Measurements from ENCODE around the gene GLDC.

- no peak for TF ChIP-seq EZH2phosphoT487 (conservative IDR thresholded peaks at IDR 0.05; ENCODE audit: low read length)
- TF ChIP-seq CTCF (IDR thresholded peaks at IDR 0.05; ENCODE audit: insufficient read depth, low read length, poor library complexity, severe bottlenecking): no peak
These were observed 18.7 kb upstream of the GLDC start for GRCh38 chr9:6664204-6664680.

Measured in SU-DHL-6 (cell line).